Suprapubic skin (tissue), 4 donors: ENCODE data around the gene TNFRSF1A.

ENCODE experiments used
- CTCF ChIP-seq, 2 donors: fragments of 200-600 bp in 1 of 2; fragments of 450-650 bp in 1 of 2; sonication (generic) in 1 of 2; IDR thresholded peaks; one replicate each; pipeline ENCODE4 v1.5.1; 2016 to 2019; ENCODE audit warnings: antibody characterized with exemption in 2 of 2, mild to moderate bottlenecking in 1 of 2, moderate library complexity in 1 of 2
- POLR2A ChIP-seq, 2 donors: fragments of 450-650 bp; IDR thresholded peaks; one replicate each; pipeline ENCODE4 v1.6.1; 2017; ENCODE audit warnings: antibody characterized with exemption in 2 of 2, mild to moderate bottlenecking in 2 of 2, moderate library complexity in 2 of 2
- POLR2AphosphoS5 ChIP-seq, 3 donors: sonication (generic); formaldehyde crosslinking; IDR thresholded peaks; one replicate each; pipeline ENCODE4 v1.6.1; 2017; ENCODE audit warnings: antibody characterized with exemption in 3 of 3

- TF ChIP-seq CTCF (IDR thresholded peaks at IDR 0.05) (no peak), POLR2A (IDR thresholded peaks at IDR 0.05) (no peak), POLR2AphosphoS5 (IDR thresholded peaks at IDR 0.05) (no peak)
Measured at GRCh38 chr12:6315704-6316597, 25.9 kb downstream of the TNFRSF1A start.
